Neural crest cell (in vitro differentiated cells): ENCODE data around the gene CACNA2D1. TPM values are rescaled to one million over a fixed set of nuclear protein-coding genes. Genes with fewer than 3 reads are reported as not detected.

Source experiments
- DNase-seq: peaks from one replicate; pipeline ENCODE4 v3.0.0; 2021; ENCODE audit warnings: low read depth, mixed read lengths, low spot score
- H3K27ac Mint-ChIP-seq: one replicate; pipeline ENCODE4 v1.8.0; 2021; ENCODE audit warnings: mild to moderate bottlenecking, mixed read lengths; ENCODE audit not compliant: unreplicated experiment
- H3K27me3 Mint-ChIP-seq: 2 replicates; pipeline ENCODE4 v1.8.0; 2021; ENCODE audit warnings: low read depth, mild to moderate bottlenecking, mixed read lengths
- H3K36me3 Mint-ChIP-seq: 2 replicates; pipeline ENCODE4 v1.8.0; 2021; ENCODE audit warnings: low read depth, mild to moderate bottlenecking, mixed read lengths
- H3K4me1 Mint-ChIP-seq: 2 replicates; pipeline ENCODE4 v1.8.0; 2021; ENCODE audit warnings: mixed read lengths
- H3K4me3 Mint-ChIP-seq: one replicate; pipeline ENCODE4 v1.8.0; 2021; ENCODE audit warnings: mild to moderate bottlenecking, mixed read lengths
- H3K9me3 Mint-ChIP-seq: 2 replicates; pipeline ENCODE4 v1.8.0; 2021; ENCODE audit warnings: mixed read lengths
- CTCF ChIP-seq: fragments of 200-600 bp; sonication (generic); conservative IDR thresholded peaks from 2 replicates; pipeline ENCODE4 v1.5.0; 2021; ENCODE audit warnings: antibody characterized with exemption, mild to moderate bottlenecking
- total RNA-seq: library from RNA; stranded (reverse); gene quantifications from 2 replicates; pipeline ENCODE4 v1.2.1, GENCODE V29; 2021

CACNA2D1 gene
- total RNA-seq, 1 donor from 2014 or later = 4.5 TPM

GRCh38 chr7:82423446-82423845 lies 20.1 kb downstream of the CACNA2D1 start:
- Mint-ChIP-seq H3K4me1 (no peaks in the 10 kb centered on the region), H3K36me3 (no peaks in the 10 kb centered on the region), H3K27me3 (peaks cover 58% of the 10 kb centered on the region), H3K9me3 (no peaks in the 10 kb centered on the region), H3K27ac (no peak overlapping the region), H3K4me3 (no peak overlapping the region)
- no peak for TF ChIP-seq CTCF
- DNase-seq = no peak

- Mint-ChIP-seq H3K9me3 (peaks cover 4% of the 10 kb centered on the region), H3K4me1 (no peaks in the 10 kb centered on the region), H3K27ac (no peak overlapping the region), H3K27me3 (peaks cover 46% of the 10 kb centered on the region), H3K4me3 (no peak overlapping the region), H3K36me3 (no peaks in the 10 kb centered on the region)
- no peak for DNase-seq
- no peak for TF ChIP-seq CTCF
These were observed 24.4 kb downstream of the CACNA2D1 start for GRCh38 chr7:82419200-82419599.

GRCh38 chr7:82417898-82418297 lies 25.7 kb downstream of the CACNA2D1 start:
- H3K4me3 Mint-ChIP-seq = no peak overlapping the region
- H3K9me3 Mint-ChIP-seq = peaks cover 4% of the 10 kb centered on the region
- H3K27me3 Mint-ChIP-seq = peaks cover 46% of the 10 kb centered on the region
- no peaks in the 10 kb centered on the region for H3K4me1 Mint-ChIP-seq
- DNase-seq = no peak
- H3K27ac Mint-ChIP-seq = no peak overlapping the region
- H3K36me3 Mint-ChIP-seq = no peaks in the 10 kb centered on the region
- TF ChIP-seq CTCF = no peak

GRCh38 chr7:82416402-82416801 lies 27.2 kb downstream of the CACNA2D1 start:
- H3K9me3 Mint-ChIP-seq = peaks cover 4% of the 10 kb centered on the region
- H3K4me3 Mint-ChIP-seq = no peak overlapping the region
- H3K27ac Mint-ChIP-seq = no peak overlapping the region
- H3K4me1 Mint-ChIP-seq = no peaks in the 10 kb centered on the region
- H3K27me3 Mint-ChIP-seq = peaks cover 40% of the 10 kb centered on the region
- DNase-seq = no peak
- no peak for TF ChIP-seq CTCF
- H3K36me3 Mint-ChIP-seq = no peaks in the 10 kb centered on the region

- Mint-ChIP-seq H3K9me3 (peaks cover 4% of the 10 kb centered on the region), H3K27ac (no peak overlapping the region), H3K36me3 (no peaks in the 10 kb centered on the region), H3K27me3 (peaks cover 38% of the 10 kb centered on the region), H3K4me3 (no peak overlapping the region), H3K4me1 (no peaks in the 10 kb centered on the region)
- DNase-seq = no peak
- TF ChIP-seq CTCF = no peak
These were observed 29.2 kb downstream of the CACNA2D1 start for GRCh38 chr7:82414389-82414788.

- peaks cover 4% of the 10 kb centered on the region for H3K9me3 Mint-ChIP-seq
- H3K36me3 Mint-ChIP-seq = no peaks in the 10 kb centered on the region
- H3K4me3 Mint-ChIP-seq = no peak overlapping the region
- TF ChIP-seq CTCF = no peak
- DNase-seq = no peak
- no peak overlapping the region for H3K27ac Mint-ChIP-seq
- H3K4me1 Mint-ChIP-seq = no peaks in the 10 kb centered on the region
- peaks cover 44% of the 10 kb centered on the region for H3K27me3 Mint-ChIP-seq
These were observed 30.3 kb downstream of the CACNA2D1 start for GRCh38 chr7:82413237-82413636.
